ENCODE measurements around the gene ARSB. TPM values are rescaled to one million over a fixed set of nuclear protein-coding genes. Genes with fewer than 3 reads are reported as not detected.

The ARSB gene
- total RNA-seq, 4 donors from 2014 or later = 4.2 to 10.7 (median 7.3) TPM

- H3K27ac ChIP-seq = no peak overlapping the region
- no peak overlapping the region for H3K4me3 ChIP-seq
- H3K4me1 ChIP-seq = no peaks in the 10 kb centered on the region
- H3K36me3 ChIP-seq = no peaks in the 10 kb centered on the region
- no peak for DNase-seq
- H3K27me3 ChIP-seq = no peaks in the 10 kb centered on the region
- no peaks in the 10 kb centered on the region for H3K9me3 ChIP-seq
- TF ChIP-seq POLR2A (IDR thresholded peaks at IDR 0.05) (no peak), CTCF (IDR thresholded peaks at IDR 0.05) (no peak)
Observed at GRCh38 chr5:78889369-78890140, 95.6 kb downstream of the ARSB start.

GRCh38 chr5:78888580-78889368 lies 96.3 kb downstream of the ARSB start:
- Histone ChIP-seq H3K27ac (no peak overlapping the region), H3K36me3 (no peaks in the 10 kb centered on the region), H3K4me1 (no peaks in the 10 kb centered on the region), H3K4me3 (no peak overlapping the region), H3K9me3 (no peaks in the 10 kb centered on the region), H3K27me3 (no peaks in the 10 kb centered on the region)
- TF ChIP-seq CTCF (IDR thresholded peaks at IDR 0.05) (no peak), POLR2A (IDR thresholded peaks at IDR 0.05) (no peak)
- peak in 1 of 3 donors; percentile 55 for DNase-seq

- Histone ChIP-seq H3K27ac (no peak overlapping the region), H3K9me3 (no peaks in the 10 kb centered on the region), H3K4me3 (no peak overlapping the region), H3K36me3 (no peaks in the 10 kb centered on the region), H3K27me3 (no peaks in the 10 kb centered on the region), H3K4me1 (no peaks in the 10 kb centered on the region)
- DNase-seq = peak in 1 of 3 donors; percentile 25
- no peak for TF ChIP-seq POLR2A (IDR thresholded peaks at IDR 0.05)
- TF ChIP-seq CTCF (IDR thresholded peaks at IDR 0.05) = no peak
Observed at GRCh38 chr5:78887384-78888118, 97.6 kb downstream of the ARSB start.

DNA sequence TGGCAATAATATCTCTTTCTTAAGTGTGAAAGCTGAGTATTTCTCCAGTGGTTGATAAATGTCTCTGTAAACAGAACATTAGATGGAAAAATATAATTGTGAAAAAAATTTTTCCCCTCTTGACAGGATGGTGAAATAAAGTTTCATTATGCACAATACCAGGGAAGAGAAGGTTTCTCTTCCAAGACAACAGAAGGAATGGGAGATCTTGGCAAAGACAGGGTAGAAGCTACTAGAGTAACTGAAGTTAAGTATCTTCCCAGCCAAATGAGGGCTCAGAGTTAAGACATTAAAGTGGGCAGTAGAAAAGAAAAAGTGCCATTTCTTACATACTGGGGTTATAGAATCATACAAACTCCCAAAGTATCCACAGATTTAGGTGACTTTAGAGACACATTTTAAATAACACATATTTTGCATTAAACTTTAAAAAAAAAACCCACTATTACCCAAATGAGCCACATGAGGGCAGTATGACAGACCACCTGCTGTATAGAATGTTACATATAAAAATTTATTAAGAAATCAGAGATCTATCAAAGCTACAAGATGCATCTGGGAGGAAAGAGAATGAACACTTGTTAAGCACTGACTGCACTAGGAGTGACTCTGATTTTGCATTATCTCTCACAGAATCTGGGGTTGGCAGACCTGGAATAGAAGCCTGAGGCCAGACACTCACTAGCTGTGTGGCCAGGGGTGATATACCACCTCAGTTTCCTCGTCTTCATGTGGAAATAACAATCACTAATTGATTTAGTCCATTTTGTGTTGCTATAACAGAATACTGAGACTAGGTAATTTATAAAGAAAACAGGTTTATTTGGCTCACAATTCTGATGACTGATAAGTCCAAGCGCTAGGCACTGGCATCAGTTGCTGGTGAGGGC lies 98.5 kb downstream of the ARSB start:
- H3K4me3 ChIP-seq = no peak overlapping the region
- DNase-seq = no peak
- no peak overlapping the region for H3K27ac ChIP-seq

More for the DNA sequence above, 98.5 kb downstream of the ARSB start:
- Histone ChIP-seq H3K27me3 (no peaks in the 10 kb centered on the region), H3K9me3 (no peaks in the 10 kb centered on the region), H3K4me1 (no peaks in the 10 kb centered on the region), H3K36me3 (no peaks in the 10 kb centered on the region)
- TF ChIP-seq POLR2A (IDR thresholded peaks at IDR 0.05) (no peak), CTCF (IDR thresholded peaks at IDR 0.05) (peak; percentile 31 to 55 (median 35))
